Hypothalamus (tissue), 51 donors: ENCODE data around the gene KRT78.
"Not testable (repeated sequence)": the region's sequence is repeated elsewhere in the genome, so short reads cannot be mapped to it uniquely, and the experiment has no call there.

ENCODE experiments used
- DNase-seq, 51 donors: peaks; one replicate each; lab custom pipeline; 2025; lab: John Stamatoyannopoulos, UW

Gene KRT78

GRCh38 chr12:52798671-52799504, 49.9 kb downstream of the KRT78 start:
- DNase-seq = no peak

- no peak for DNase-seq
Observed at GRCh38 chr12:52798003-52798670, 50.7 kb downstream of the KRT78 start.

- no peak for DNase-seq
Observed at GRCh38 chr12:52797529-52797894, 51.3 kb downstream of the KRT78 start.

- no peak for DNase-seq
Observed at GRCh38 chr12:52796839-52797528, 51.8 kb downstream of the KRT78 start.

- DNase-seq = no peak
Observed at GRCh38 chr12:52796429-52796794, 52.4 kb downstream of the KRT78 start.

- DNase-seq = no peak
Observed at GRCh38 chr12:52795694-52796428, 52.9 kb downstream of the KRT78 start, which contains the start of gene KRT3. Gene KRT3, minus strand, starts transcription at chr12:52796117. Its CDS starts 75 bp downstream, at chr12:52796042.

- DNase-seq = not testable (repeated sequence)
Observed at GRCh38 chr12:52795332-52795674, 53.5 kb downstream of the KRT78 start.

GRCh38 chr12:52794479-52795331, 54.1 kb downstream of the KRT78 start:
- DNase-seq = no peak

GRCh38 chr12:52792185-52793029, 56.4 kb downstream of the KRT78 start:
- no peak for DNase-seq

GRCh38 chr12:52791271-52792184, 57.3 kb downstream of the KRT78 start:
- DNase-seq = no peak

- no peak for DNase-seq
Observed at GRCh38 chr12:52790427-52791270, 58.1 kb downstream of the KRT78 start.

- DNase-seq = peak in 5 of 51 donors; percentile 3 to 6 (median 5)
Observed at GRCh38 chr12:52789637-52790426, 59.0 kb downstream of the KRT78 start.

GRCh38 chr12:52788876-52789636, 59.7 kb downstream of the KRT78 start:
- DNase-seq = no peak

GRCh38 chr12:52788192-52788875, 60.5 kb downstream of the KRT78 start:
- DNase-seq = no peak
